ENCODE results near the gene GTF2E1.
A peak's percentile ranks its signal among the peaks of the same experiment; 100 is the strongest.

The GTF2E1 gene

GRCh38 chr3:120762615-120763014, 20.1 kb downstream of the GTF2E1 start:
- H3K27me3 ChIP-seq (ENCODE audit: control insufficient read depth, insufficient read depth, low read length) = no peaks in the 10 kb centered on the region
- H3K4me3 ChIP-seq (ENCODE audit: low read depth, low read length) = no peak overlapping the region
- no peaks in the 10 kb centered on the region for H3K9me3 ChIP-seq (ENCODE audit: control insufficient read depth, insufficient read depth, low read length)
- H3K9ac ChIP-seq (ENCODE audit: low read depth, low read length) = no peak overlapping the region
- peaks cover 25% of the 10 kb centered on the region for H3K4me1 ChIP-seq (ENCODE audit: control insufficient read depth, insufficient read depth, low read length)
- peaks cover 3% of the 10 kb centered on the region for H3K36me3 ChIP-seq (ENCODE audit: control insufficient read depth, insufficient read depth, low read length)

GRCh38 chr3:120763601-120764000, 21.1 kb downstream of the GTF2E1 start:
- Histone ChIP-seq H3K36me3 (ENCODE audit: control insufficient read depth, insufficient read depth, low read length) (no peaks in the 10 kb centered on the region), H3K9me3 (ENCODE audit: control insufficient read depth, insufficient read depth, low read length) (no peaks in the 10 kb centered on the region), H3K27me3 (ENCODE audit: control insufficient read depth, insufficient read depth, low read length) (no peaks in the 10 kb centered on the region), H3K4me1 (ENCODE audit: control insufficient read depth, insufficient read depth, low read length) (peaks cover 25% of the 10 kb centered on the region), H3K9ac (ENCODE audit: low read depth, low read length) (no peak overlapping the region), H3K4me3 (ENCODE audit: low read depth, low read length) (no peak overlapping the region)

- no peak overlapping the region for H3K4me3 ChIP-seq (ENCODE audit: low read depth, low read length)
- no peaks in the 10 kb centered on the region for H3K9me3 ChIP-seq (ENCODE audit: control insufficient read depth, insufficient read depth, low read length)
- H3K27me3 ChIP-seq (ENCODE audit: control insufficient read depth, insufficient read depth, low read length) = no peaks in the 10 kb centered on the region
- peaks cover 25% of the 10 kb centered on the region for H3K4me1 ChIP-seq (ENCODE audit: control insufficient read depth, insufficient read depth, low read length)
- no peaks in the 10 kb centered on the region for H3K36me3 ChIP-seq (ENCODE audit: control insufficient read depth, insufficient read depth, low read length)
- no peak overlapping the region for H3K9ac ChIP-seq (ENCODE audit: low read depth, low read length)
Measured at GRCh38 chr3:120764206-120764605, 21.7 kb downstream of the GTF2E1 start.

- H3K4me3 ChIP-seq (ENCODE audit: low read depth, low read length) = no peak overlapping the region
- H3K27me3 ChIP-seq (ENCODE audit: control insufficient read depth, insufficient read depth, low read length) = no peaks in the 10 kb centered on the region
- no peak overlapping the region for H3K9ac ChIP-seq (ENCODE audit: low read depth, low read length)
- no peaks in the 10 kb centered on the region for H3K36me3 ChIP-seq (ENCODE audit: control insufficient read depth, insufficient read depth, low read length)
- peaks cover 28% of the 10 kb centered on the region for H3K4me1 ChIP-seq (ENCODE audit: control insufficient read depth, insufficient read depth, low read length)
- H3K9me3 ChIP-seq (ENCODE audit: control insufficient read depth, insufficient read depth, low read length) = no peaks in the 10 kb centered on the region
Measured at GRCh38 chr3:120765830-120766493, 23.4 kb downstream of the GTF2E1 start.

- no peaks in the 10 kb centered on the region for H3K36me3 ChIP-seq (ENCODE audit: control insufficient read depth, insufficient read depth, low read length)
- H3K4me1 ChIP-seq (ENCODE audit: control insufficient read depth, insufficient read depth, low read length) = peaks cover 30% of the 10 kb centered on the region
- H3K9me3 ChIP-seq (ENCODE audit: control insufficient read depth, insufficient read depth, low read length) = no peaks in the 10 kb centered on the region
- no peak overlapping the region for H3K4me3 ChIP-seq (ENCODE audit: low read depth, low read length)
- H3K27me3 ChIP-seq (ENCODE audit: control insufficient read depth, insufficient read depth, low read length) = no peaks in the 10 kb centered on the region
- no peak overlapping the region for H3K9ac ChIP-seq (ENCODE audit: low read depth, low read length)
Measured at GRCh38 chr3:120766576-120766975, 24.0 kb downstream of the GTF2E1 start.

GRCh38 chr3:120767106-120767505, 24.6 kb downstream of the GTF2E1 start:
- Histone ChIP-seq H3K9me3 (ENCODE audit: control insufficient read depth, insufficient read depth, low read length) (no peaks in the 10 kb centered on the region), H3K27me3 (ENCODE audit: control insufficient read depth, insufficient read depth, low read length) (no peaks in the 10 kb centered on the region), H3K4me1 (ENCODE audit: control insufficient read depth, insufficient read depth, low read length) (peaks cover 32% of the 10 kb centered on the region), H3K36me3 (ENCODE audit: control insufficient read depth, insufficient read depth, low read length) (no peaks in the 10 kb centered on the region), H3K4me3 (ENCODE audit: low read depth, low read length) (no peak overlapping the region), H3K9ac (ENCODE audit: low read depth, low read length) (peak overlapping the region; percentile 9)

- Histone ChIP-seq H3K36me3 (ENCODE audit: control insufficient read depth, insufficient read depth, low read length) (no peaks in the 10 kb centered on the region), H3K4me3 (ENCODE audit: low read depth, low read length) (no peak overlapping the region), H3K9me3 (ENCODE audit: control insufficient read depth, insufficient read depth, low read length) (no peaks in the 10 kb centered on the region)
Measured at GRCh38 chr3:120769436-120769835, 26.9 kb downstream of the GTF2E1 start.

GRCh38 chr3:120770891-120771290, 28.3 kb downstream of the GTF2E1 start:
- H3K4me1 ChIP-seq (ENCODE audit: control insufficient read depth, insufficient read depth, low read length) = peaks cover 19% of the 10 kb centered on the region
- no peaks in the 10 kb centered on the region for H3K9me3 ChIP-seq (ENCODE audit: control insufficient read depth, insufficient read depth, low read length)
- no peak overlapping the region for H3K9ac ChIP-seq (ENCODE audit: low read depth, low read length)
- no peak overlapping the region for H3K4me3 ChIP-seq (ENCODE audit: low read depth, low read length)
- no peaks in the 10 kb centered on the region for H3K27me3 ChIP-seq (ENCODE audit: control insufficient read depth, insufficient read depth, low read length)
- H3K36me3 ChIP-seq (ENCODE audit: control insufficient read depth, insufficient read depth, low read length) = no peaks in the 10 kb centered on the region

More at GRCh38 chr3:120769436-120769835, 26.9 kb downstream of the GTF2E1 start:
- no peaks in the 10 kb centered on the region for H3K27me3 ChIP-seq (ENCODE audit: control insufficient read depth, insufficient read depth, low read length)
- H3K4me1 ChIP-seq (ENCODE audit: control insufficient read depth, insufficient read depth, low read length) = peaks cover 25% of the 10 kb centered on the region
- no peak overlapping the region for H3K9ac ChIP-seq (ENCODE audit: low read depth, low read length)

GRCh38 chr3:120772081-120772480, 29.5 kb downstream of the GTF2E1 start:
- H3K36me3 ChIP-seq (ENCODE audit: control insufficient read depth, insufficient read depth, low read length) = no peaks in the 10 kb centered on the region
- H3K9me3 ChIP-seq (ENCODE audit: control insufficient read depth, insufficient read depth, low read length) = no peaks in the 10 kb centered on the region
- no peaks in the 10 kb centered on the region for H3K27me3 ChIP-seq (ENCODE audit: control insufficient read depth, insufficient read depth, low read length)
- H3K4me3 ChIP-seq (ENCODE audit: low read depth, low read length) = no peak overlapping the region
- H3K9ac ChIP-seq (ENCODE audit: low read depth, low read length) = no peak overlapping the region
- H3K4me1 ChIP-seq (ENCODE audit: control insufficient read depth, insufficient read depth, low read length) = peaks cover 14% of the 10 kb centered on the region

- Histone ChIP-seq H3K27me3 (ENCODE audit: control insufficient read depth, insufficient read depth, low read length) (no peaks in the 10 kb centered on the region), H3K9me3 (ENCODE audit: control insufficient read depth, insufficient read depth, low read length) (no peaks in the 10 kb centered on the region), H3K4me1 (ENCODE audit: control insufficient read depth, insufficient read depth, low read length) (peaks cover 12% of the 10 kb centered on the region), H3K9ac (ENCODE audit: low read depth, low read length) (no peak overlapping the region), H3K4me3 (ENCODE audit: low read depth, low read length) (no peak overlapping the region), H3K36me3 (ENCODE audit: control insufficient read depth, insufficient read depth, low read length) (no peaks in the 10 kb centered on the region)
Measured at GRCh38 chr3:120773932-120774331, 31.4 kb downstream of the GTF2E1 start.

- H3K4me1 ChIP-seq (ENCODE audit: control insufficient read depth, insufficient read depth, low read length) = peaks cover 12% of the 10 kb centered on the region
- H3K36me3 ChIP-seq (ENCODE audit: control insufficient read depth, insufficient read depth, low read length) = no peaks in the 10 kb centered on the region
- H3K27me3 ChIP-seq (ENCODE audit: control insufficient read depth, insufficient read depth, low read length) = no peaks in the 10 kb centered on the region
- no peak overlapping the region for H3K4me3 ChIP-seq (ENCODE audit: low read depth, low read length)
- H3K9ac ChIP-seq (ENCODE audit: low read depth, low read length) = no peak overlapping the region
- H3K9me3 ChIP-seq (ENCODE audit: control insufficient read depth, insufficient read depth, low read length) = no peaks in the 10 kb centered on the region
Measured at GRCh38 chr3:120775411-120775810, 32.9 kb downstream of the GTF2E1 start.

GRCh38 chr3:120778776-120779175, 36.2 kb downstream of the GTF2E1 start:
- Histone ChIP-seq H3K4me3 (ENCODE audit: low read depth, low read length) (no peak overlapping the region), H3K9ac (ENCODE audit: low read depth, low read length) (no peak overlapping the region), H3K9me3 (ENCODE audit: control insufficient read depth, insufficient read depth, low read length) (no peaks in the 10 kb centered on the region), H3K27me3 (ENCODE audit: control insufficient read depth, insufficient read depth, low read length) (no peaks in the 10 kb centered on the region), H3K36me3 (ENCODE audit: control insufficient read depth, insufficient read depth, low read length) (peaks cover 8% of the 10 kb centered on the region), H3K4me1 (ENCODE audit: control insufficient read depth, insufficient read depth, low read length) (no peaks in the 10 kb centered on the region)

Data from iPS-15b (cell line).